Kidney epithelial cell (primary cell): Measurements from ENCODE around the gene ONECUT1. TPM values are rescaled to one million over a fixed set of nuclear protein-coding genes. Genes with fewer than 3 reads are reported as not detected.

Experiments
- DNase-seq: peaks from one replicate; pipeline ENCODE4 v3.0.0-alpha.2; 2010; ENCODE audit warnings: low read depth
- H3K27me3 ChIP-seq: 2 replicates; pipeline ENCODE4 v1.6.0; 2011; ENCODE audit warnings: low read length; ENCODE audit not compliant: control insufficient read depth, insufficient read depth
- H3K36me3 ChIP-seq: 2 replicates; pipeline ENCODE4 v1.5.1; 2011; ENCODE audit warnings: low read length; ENCODE audit not compliant: control insufficient read depth, insufficient read depth
- H3K4me3 ChIP-seq: 2 replicates; pipeline ENCODE4 v1.5.1; 2011; ENCODE audit warnings: low read depth, mild to moderate bottlenecking, control low read depth, low read length
- total RNA-seq: library from RNA; depleted of rRNA; stranded (reverse); fragments of >200 nt; gene quantifications from 2 replicates; pipeline ENCODE4 v1.2.3, GENCODE V29; 2015
- TF ChIP-seq, protein P1 (sequence below): IDR thresholded peaks from 2 replicates; pipeline ENCODE4 v1.5.1; 2011; ENCODE audit warnings: mild to moderate bottlenecking, moderate library complexity, low read length, control low read depth, inconsistent platforms; ENCODE audit not compliant: insufficient read depth, poor library complexity, severe bottlenecking

Gene ONECUT1
- total RNA-seq, 1 donor from 2014 or later, result not detected

DNA sequence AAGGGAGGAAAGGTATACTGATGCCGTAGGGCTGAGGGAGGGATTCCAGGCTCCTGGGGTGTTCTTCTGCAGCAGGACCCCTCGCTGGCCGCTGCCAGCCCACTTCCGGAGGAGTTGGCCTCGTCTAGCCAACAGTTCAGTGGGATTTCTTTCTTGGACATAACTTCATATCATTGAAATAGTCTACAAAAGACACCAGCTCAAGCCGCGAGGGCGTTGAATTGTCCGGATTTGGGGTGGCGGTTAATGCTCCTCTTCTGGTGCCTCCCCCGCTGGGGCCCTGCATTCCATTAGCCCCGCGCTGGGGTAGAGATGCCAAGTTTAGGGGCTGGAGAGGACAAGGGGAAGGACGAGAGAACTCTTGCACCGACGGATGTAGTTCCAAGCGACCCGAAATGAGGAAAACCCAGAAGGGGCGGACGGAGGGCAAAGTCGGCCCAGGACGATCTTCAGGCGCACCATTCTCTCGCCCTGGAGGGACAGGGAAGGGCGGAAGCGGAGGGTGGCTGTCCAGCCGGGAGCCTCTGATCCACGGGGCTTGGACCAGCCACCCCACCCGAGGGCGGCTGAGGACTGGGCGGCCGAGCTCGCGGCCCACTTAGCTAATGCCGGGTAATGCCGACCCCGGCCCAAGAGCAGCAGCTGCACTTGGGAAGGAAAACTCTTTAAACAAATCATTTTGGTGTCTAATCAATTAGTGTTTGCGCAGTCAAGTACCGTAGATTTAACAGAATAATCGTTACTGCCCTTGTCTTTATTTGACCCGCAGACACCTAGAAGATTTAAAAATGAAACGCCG lies 4.7 kb upstream of the ONECUT1 start:
- peaks cover 91% of the 10 kb centered on the region for H3K27me3 ChIP-seq
- no peaks in the 10 kb centered on the region for H3K36me3 ChIP-seq
- H3K4me3 ChIP-seq, result no peak overlapping the region
- TF ChIP-seq, protein P1, sequence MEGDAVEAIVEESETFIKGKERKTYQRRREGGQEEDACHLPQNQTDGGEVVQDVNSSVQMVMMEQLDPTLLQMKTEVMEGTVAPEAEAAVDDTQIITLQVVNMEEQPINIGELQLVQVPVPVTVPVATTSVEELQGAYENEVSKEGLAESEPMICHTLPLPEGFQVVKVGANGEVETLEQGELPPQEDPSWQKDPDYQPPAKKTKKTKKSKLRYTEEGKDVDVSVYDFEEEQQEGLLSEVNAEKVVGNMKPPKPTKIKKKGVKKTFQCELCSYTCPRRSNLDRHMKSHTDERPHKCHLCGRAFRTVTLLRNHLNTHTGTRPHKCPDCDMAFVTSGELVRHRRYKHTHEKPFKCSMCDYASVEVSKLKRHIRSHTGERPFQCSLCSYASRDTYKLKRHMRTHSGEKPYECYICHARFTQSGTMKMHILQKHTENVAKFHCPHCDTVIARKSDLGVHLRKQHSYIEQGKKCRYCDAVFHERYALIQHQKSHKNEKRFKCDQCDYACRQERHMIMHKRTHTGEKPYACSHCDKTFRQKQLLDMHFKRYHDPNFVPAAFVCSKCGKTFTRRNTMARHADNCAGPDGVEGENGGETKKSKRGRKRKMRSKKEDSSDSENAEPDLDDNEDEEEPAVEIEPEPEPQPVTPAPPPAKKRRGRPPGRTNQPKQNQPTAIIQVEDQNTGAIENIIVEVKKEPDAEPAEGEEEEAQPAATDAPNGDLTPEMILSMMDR, result no peak
- DNase-seq, result no peak

DNA sequence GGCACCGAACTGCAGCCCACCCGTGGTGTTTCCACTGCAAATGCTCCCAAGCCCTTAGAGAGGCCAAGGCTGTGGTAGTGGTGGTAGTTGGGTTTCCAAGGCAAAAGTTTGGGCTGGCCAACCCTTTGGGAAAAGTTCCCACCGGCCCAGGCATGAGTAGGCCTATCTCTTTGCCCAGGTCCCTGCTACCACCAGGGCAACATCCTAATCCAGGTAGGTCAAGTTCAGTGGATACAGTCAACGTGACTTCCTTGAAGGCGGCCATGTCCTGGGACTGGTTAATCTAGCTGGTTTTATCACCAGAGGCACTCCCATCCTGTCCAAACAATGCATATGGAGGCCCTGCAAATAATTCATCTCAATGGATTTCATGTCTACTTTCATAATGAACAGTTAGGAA lies 1.6 kb upstream of the ONECUT1 start:
- TF ChIP-seq, protein P1, result no peak
- no peaks in the 10 kb centered on the region for H3K36me3 ChIP-seq
- H3K4me3 ChIP-seq, result no peak overlapping the region
- H3K27me3 ChIP-seq, result peaks cover 93% of the 10 kb centered on the region
- DNase-seq, result no peak

DNA sequence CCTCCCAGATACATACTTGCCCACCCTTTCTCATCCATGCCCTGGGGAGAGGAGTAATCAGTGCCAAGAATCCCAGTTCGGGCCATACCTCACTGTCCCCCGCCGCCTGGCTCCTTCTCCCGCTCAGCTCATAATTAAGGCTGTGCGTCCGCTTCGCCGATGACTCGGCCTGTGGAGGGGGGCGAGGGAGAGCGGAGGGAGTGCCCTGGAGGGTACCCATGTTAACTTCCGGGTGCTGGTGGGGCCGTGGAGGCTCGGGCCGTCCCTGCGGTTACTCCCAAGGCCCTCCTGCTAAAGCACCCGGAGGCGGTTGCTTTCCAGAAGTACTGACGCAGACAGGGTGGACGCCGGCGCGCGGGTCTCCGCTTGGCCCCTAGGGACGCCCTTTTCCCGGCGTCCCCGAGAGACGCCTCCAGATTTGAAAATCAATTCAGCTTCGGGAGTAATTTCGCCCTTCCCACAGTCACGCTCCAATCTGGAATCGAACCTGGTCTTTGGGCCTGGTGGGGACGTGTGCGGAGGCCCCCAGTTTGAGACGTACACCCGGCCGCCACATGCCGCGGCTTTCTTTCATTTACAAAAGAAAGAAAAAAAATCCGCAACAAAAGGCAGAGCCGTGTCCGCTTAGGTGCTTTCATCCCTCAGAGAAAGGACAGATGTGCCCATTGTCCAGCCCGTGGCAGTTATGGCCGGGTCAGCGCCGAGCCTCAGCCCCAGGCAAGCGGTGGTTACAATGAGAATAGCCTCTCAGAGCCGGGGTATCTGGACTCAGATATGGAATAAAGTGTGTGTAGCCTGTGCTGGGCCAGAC lies 1.0 kb upstream of the ONECUT1 start:
- DNase-seq, result no peak
- no peaks in the 10 kb centered on the region for H3K36me3 ChIP-seq
- peaks cover 93% of the 10 kb centered on the region for H3K27me3 ChIP-seq
- TF ChIP-seq, protein P1, result peak; percentile 40
- peak overlapping the region; percentile 50 for H3K4me3 ChIP-seq

DNA sequence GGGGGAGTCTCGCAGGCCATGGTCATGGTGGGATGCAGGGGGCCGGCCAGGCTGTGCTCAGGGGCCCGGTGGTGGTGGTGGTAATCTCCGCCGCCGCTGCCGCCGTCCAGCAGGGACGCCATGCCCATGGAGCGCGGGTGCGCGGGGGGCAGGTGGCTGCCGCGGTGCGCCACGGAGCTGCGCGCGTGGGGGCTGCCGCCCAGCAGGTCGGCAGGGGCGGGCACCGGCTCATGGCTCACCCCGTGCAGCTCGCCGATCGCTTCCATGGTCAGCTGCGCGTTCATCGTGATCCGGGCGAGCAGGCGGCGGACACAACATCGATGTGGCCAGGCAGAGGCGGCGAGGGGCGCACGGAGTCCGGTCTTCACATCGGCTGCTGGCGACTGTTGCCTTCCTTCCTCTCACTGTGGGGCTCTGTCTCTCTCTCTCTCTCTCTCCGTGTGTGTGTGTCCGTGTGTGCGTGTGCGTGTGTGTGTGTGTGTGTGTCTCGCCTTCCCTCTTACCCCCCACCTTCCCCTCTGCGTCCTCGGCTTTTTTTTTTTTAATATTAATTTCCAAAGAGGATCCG lies 451 bp downstream of the ONECUT1 start:
- TF ChIP-seq, protein P1, result no peak
- DNase-seq, result no peak
- peak overlapping the region; percentile 50 for H3K4me3 ChIP-seq
- H3K36me3 ChIP-seq, result no peaks in the 10 kb centered on the region
- peaks cover 93% of the 10 kb centered on the region for H3K27me3 ChIP-seq

DNA sequence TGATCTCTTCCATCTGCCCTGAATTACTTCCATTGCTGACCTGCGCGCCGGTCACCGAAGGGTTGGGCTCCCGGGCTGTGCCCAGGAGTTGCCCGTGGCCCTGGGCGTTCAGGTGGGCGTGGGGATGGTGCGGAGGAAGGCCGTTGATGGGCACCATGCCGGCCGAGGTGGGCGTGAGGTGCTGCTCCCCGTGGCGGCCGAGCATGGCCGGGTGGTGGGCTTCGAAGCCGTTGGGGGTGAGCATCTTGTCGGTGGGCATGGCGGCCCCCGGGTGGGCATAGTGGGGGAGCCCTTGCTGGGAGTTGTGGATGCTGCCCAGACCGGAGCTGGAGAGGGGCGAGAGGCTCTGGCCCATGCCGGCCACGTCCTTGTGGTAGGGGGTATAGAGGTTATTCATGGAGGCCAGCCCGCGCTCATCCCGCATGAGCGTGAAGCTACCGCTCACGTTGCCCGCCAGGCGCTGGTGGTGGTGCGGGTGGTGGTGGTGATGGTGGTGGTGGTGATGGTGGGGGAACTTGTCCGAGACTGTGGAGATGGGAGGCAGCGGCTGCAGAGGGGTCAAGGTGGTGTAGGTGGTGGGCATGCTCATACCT lies 1.0 kb downstream of the ONECUT1 start:
- TF ChIP-seq, protein P1, result no peak
- Histone ChIP-seq H3K36me3 (no peaks in the 10 kb centered on the region), H3K27me3 (peaks cover 94% of the 10 kb centered on the region), H3K4me3 (no peak overlapping the region)
- no peak for DNase-seq
